Osteoblast (primary cell): Measurements from ENCODE around the gene LTB4R2. TPM values are rescaled to one million over a fixed set of nuclear protein-coding genes. Genes with fewer than 3 reads are reported as not detected.

ENCODE experiments used
- DNase-seq: peaks from one replicate; pipeline ENCODE4 v3.0.0; 2011; ENCODE audit warnings: low spot score, mixed read lengths; ENCODE audit not compliant: insufficient read length; ENCODE audit errors: missing footprints
- H2AFZ ChIP-seq: 2 replicates; pipeline ENCODE4 v1.6.0; 2011; ENCODE audit warnings: mild to moderate bottlenecking, low read length
- H3K27ac ChIP-seq: 2 replicates; pipeline ENCODE4 v1.5.1; 2011; ENCODE audit warnings: mild to moderate bottlenecking, low read depth, low read length, moderate library complexity
- H3K27me3 ChIP-seq: 2 replicates; pipeline ENCODE4 v1.6.0; 2012; ENCODE audit warnings: mild to moderate bottlenecking, control low read depth, inconsistent platforms, low read length, moderate library complexity; ENCODE audit not compliant: insufficient read depth
- H3K36me3 ChIP-seq: 2 replicates; pipeline ENCODE4 v1.5.1; 2011; ENCODE audit warnings: mild to moderate bottlenecking, low read length, control low read depth, moderate library complexity; ENCODE audit not compliant: insufficient read depth
- H3K4me1 ChIP-seq: 2 replicates; pipeline ENCODE4 v1.5.1; 2011; ENCODE audit warnings: mild to moderate bottlenecking, low read length, control low read depth, moderate library complexity; ENCODE audit not compliant: insufficient read depth
- H3K4me2 ChIP-seq: 2 replicates; pipeline ENCODE4 v1.6.0; 2011; ENCODE audit warnings: mild to moderate bottlenecking, low read length; ENCODE audit not compliant: insufficient read depth
- H3K4me3 ChIP-seq: fragments of 200-600 bp; sonication (generic); 3 replicates; pipeline ENCODE4 v1.5.1; 2012; ENCODE audit warnings: mild to moderate bottlenecking, low read length, inconsistent platforms; ENCODE audit not compliant: insufficient read depth
- H3K79me2 ChIP-seq: 2 replicates; pipeline ENCODE4 v1.6.0; 2012; ENCODE audit warnings: mild to moderate bottlenecking, low read length, control low read depth, inconsistent platforms; ENCODE audit not compliant: insufficient read depth
- H3K9me3 ChIP-seq: 2 replicates; pipeline ENCODE4 v1.5.1; 2011; ENCODE audit warnings: low read depth, low read length, control low read depth
- H4K20me1 ChIP-seq: 2 replicates; pipeline ENCODE4 v1.6.0; 2012; ENCODE audit warnings: mild to moderate bottlenecking, low read length, control low read depth; ENCODE audit not compliant: insufficient read depth
- CTCF ChIP-seq: IDR thresholded peaks from 2 replicates; pipeline ENCODE4 v1.5.1; 2011; ENCODE audit warnings: mild to moderate bottlenecking, low read depth, low read length, moderate library complexity; ENCODE audit errors: extremely low read depth
- total RNA-seq: library from RNA; depleted of rRNA; stranded (reverse); fragments of >200 nt; gene quantifications from 2 replicates; pipeline ENCODE4 v1.2.3, GENCODE V29; 2012

LTB4R2 gene
- total RNA-seq, 1 donor = 5.1 TPM

GRCh38 chr14:24338843-24339242 is 28.9 kb downstream of the LTB4R2 start:
- H3K27me3 ChIP-seq = peaks cover 4% of the 10 kb centered on the region
- H3K36me3 ChIP-seq = no peaks in the 10 kb centered on the region
- H4K20me1 ChIP-seq = no peaks in the 10 kb centered on the region
- H2AFZ ChIP-seq = peak overlapping the region; percentile 86
- no peak for DNase-seq
- no peak for TF ChIP-seq CTCF
- peak overlapping the region; percentile 72 for H3K4me3 ChIP-seq
- H3K27ac ChIP-seq = no peak overlapping the region
- peaks cover 25% of the 10 kb centered on the region for H3K4me1 ChIP-seq
- H3K4me2 ChIP-seq = peak overlapping the region; percentile 69
- H3K79me2 ChIP-seq = peaks cover 4% of the 10 kb centered on the region
- H3K9me3 ChIP-seq = no peaks in the 10 kb centered on the region

- peak within 1 kb of the TSS; percentile 72 for H3K4me3 ChIP-seq
- DNase-seq = peak; percentile 85
Observed at GRCh38 chr14:24339284-24340151, 29.6 kb downstream of the LTB4R2 start, which contains the start of gene RIPK3. Gene RIPK3 (minus strand): TSS chr14:24339991. CDS start chr14:24339826, 165 bp downstream.

GRCh38 chr14:24340606-24341005 is 30.7 kb downstream of the LTB4R2 start:
- no peak overlapping the region for H2AFZ ChIP-seq
- H3K36me3 ChIP-seq = no peaks in the 10 kb centered on the region
- peak; percentile 71 for DNase-seq
- H3K4me2 ChIP-seq = no peak overlapping the region
- no peaks in the 10 kb centered on the region for H3K9me3 ChIP-seq
- no peak for TF ChIP-seq CTCF
- peaks cover 4% of the 10 kb centered on the region for H3K27me3 ChIP-seq
- no peaks in the 10 kb centered on the region for H3K79me2 ChIP-seq
- no peaks in the 10 kb centered on the region for H4K20me1 ChIP-seq
- no peak overlapping the region for H3K27ac ChIP-seq
- peaks cover 19% of the 10 kb centered on the region for H3K4me1 ChIP-seq
- H3K4me3 ChIP-seq = no peak overlapping the region

More at GRCh38 chr14:24339284-24340151, 29.6 kb downstream of the LTB4R2 start, which contains the start of gene RIPK3:
- Histone ChIP-seq H3K4me2 (peak within 1 kb of the TSS; percentile 69), H2AFZ (peak within 1 kb of the TSS; percentile 86), H3K79me2 (peaks cover 4% of the 10 kb centered on the region), H3K27me3 (peaks cover 4% of the 10 kb centered on the region), H3K27ac (no peak within 1 kb of the TSS), H3K36me3 (no peaks in the 10 kb centered on the region), H3K4me1 (peaks cover 26% of the 10 kb centered on the region), H4K20me1 (no peaks in the 10 kb centered on the region), H3K9me3 (no peaks in the 10 kb centered on the region)
- no peak for TF ChIP-seq CTCF

GRCh38 chr14:24342889-24343288 is 32.9 kb downstream of the LTB4R2 start:
- H3K4me2 ChIP-seq = no peak overlapping the region
- H4K20me1 ChIP-seq = no peaks in the 10 kb centered on the region
- no peaks in the 10 kb centered on the region for H3K9me3 ChIP-seq
- no peak for DNase-seq
- no peak overlapping the region for H2AFZ ChIP-seq
- H3K27me3 ChIP-seq = peaks cover 4% of the 10 kb centered on the region
- no peaks in the 10 kb centered on the region for H3K36me3 ChIP-seq
- no peak overlapping the region for H3K4me3 ChIP-seq
- no peaks in the 10 kb centered on the region for H3K79me2 ChIP-seq
- no peak overlapping the region for H3K27ac ChIP-seq
- peaks cover 13% of the 10 kb centered on the region for H3K4me1 ChIP-seq
- no peak for TF ChIP-seq CTCF
